Body of pancreas (tissue), 4 donors: Measurements from ENCODE around the gene EFNA1. TPM values are rescaled to one million over a fixed set of nuclear protein-coding genes. Genes with fewer than 3 reads are reported as not detected.

Experiments used
- ATAC-seq: fragments of 150-250 bp; one replicate; pipeline ENCODE4 v1.9.1; 2016
- DNase-seq, 4 donors: peaks; one replicate each; pipeline ENCODE4 v3.0.0-alpha.2; 2019
- H3K27ac ChIP-seq, 4 donors: fragments of 200-600 bp; sonication (generic); 1 replicate in 3 of 4; 2 replicates in 1 of 4; pipeline versions ENCODE4 v1.5.1 to v1.6.1; 2016 to 2019; ENCODE audit warnings: mild to moderate bottlenecking in 1 of 4, mixed read lengths in 1 of 4, moderate library complexity in 1 of 4
- H3K27me3 ChIP-seq, 2 donors: fragments of 200-600 bp; sonication (generic); one replicate each; pipeline ENCODE4 v1.6.0; 2016; ENCODE audit warnings: mild to moderate bottlenecking in 1 of 2
- H3K36me3 ChIP-seq, 2 donors: fragments of 200-600 bp; sonication (generic); replicated peaks in 1 of 2; 2 replicates each; pipeline ENCODE4 v1.5.1; 2016; ENCODE audit warnings: low read depth in 2 of 2; ENCODE audit not compliant: insufficient read depth in 1 of 2
- H3K4me1 ChIP-seq: fragments of 200-600 bp; sonication (generic); one replicate; pipeline ENCODE4 v1.6.0; 2016
- H3K4me3 ChIP-seq, 2 donors: fragments of 200-600 bp; sonication (generic); 1 replicate in 1 of 2; 2 replicates in 1 of 2; pipeline ENCODE4 v1.5.1; 2016 to 2019
- H3K9me3 ChIP-seq, 3 donors: fragments of 200-600 bp; sonication (generic); 1 replicate in 2 of 3; 2 replicates in 1 of 3; pipeline ENCODE4 v1.5.1; 2016
- CTCF ChIP-seq, 7 experiments: fragments of 450-650 bp in 4 of 7; fragments of 200-600 bp in 3 of 7; sonication (generic) in 3 of 7; IDR thresholded peaks; one replicate each; pipeline ENCODE4 v1.5.1; 2016 to 2019; ENCODE audit warnings: antibody characterized with exemption in 7 of 7
- POLR2A ChIP-seq, 3 donors: fragments of 450-650 bp; IDR thresholded peaks; one replicate each; pipeline ENCODE4 v1.6.1; 2016; ENCODE audit warnings: antibody characterized with exemption in 3 of 3, mild to moderate bottlenecking in 2 of 3
- WGBS, 2 donors: methylation state at CpG; one replicate each; pipeline ENCODE4 v1.1.5; 2017; 5-methylcytosine and 5-hydroxymethylcytosine counted together
- intact Hi-C: fragments of 100-400 bp; cut with DNase I; formaldehyde crosslinking; loops from one replicate; pipeline ENCODE4 v1.15.1; 2023
- total RNA-seq, 2 donors: library from RNA; depleted of rRNA; stranded (reverse); fragments of >200 nt; gene quantifications; one replicate each; pipeline ENCODE4 v1.1.0, GENCODE V29; 2016

Gene EFNA1
- total RNA-seq, 2 donors from 2014 or later = 10.5 to 20.2 TPM

- Histone ChIP-seq H3K27me3 (peaks cover 4 to 44% of the 10 kb centered on the region in 2 donors), H3K4me3 (no peak overlapping the region), H3K4me1 (peaks cover 57% of the 10 kb centered on the region), H3K36me3 (no peaks in the 10 kb centered on the region), H3K27ac (no peak overlapping the region), H3K9me3 (no peaks in the 10 kb centered on the region)
- TF ChIP-seq CTCF (IDR thresholded peaks at IDR 0.05) = peak in 2 of 7 experiments; percentile 5 to 18
- TF ChIP-seq POLR2A (IDR thresholded peaks at IDR 0.05) = no peak
- ATAC-seq (peak; percentile 0), DNase-seq (peak; percentile 54 to 62 (median 56))
- intact Hi-C loops = no loop called here
- 23 to 24% methylated on average over 14 to 21 of the region's 21 CpGs for WGBS, 2 donors
These were observed 43.6 kb upstream of the EFNA1 start for GRCh38 chr1:155083865-155084721.

GRCh38 chr1:155084722-155085503 is 42.8 kb upstream of the EFNA1 start:
- peak overlapping the region; percentile 37 to 87 (median 83) for H3K27ac ChIP-seq
- H3K4me1 ChIP-seq = peaks cover 49% of the 10 kb centered on the region
- intact Hi-C loops = no loop called here
- WGBS, 2 donors = 0% methylated on average over 16 to 67 of the region's 67 CpGs
- ATAC-seq (peak; percentile 85), DNase-seq (peak; percentile 93 to 97 (median 94))
- no peaks in the 10 kb centered on the region for H3K9me3 ChIP-seq
- peak overlapping the region; percentile 46 to 56 for H3K4me3 ChIP-seq
- H3K27me3 ChIP-seq = peaks cover 4 to 38% of the 10 kb centered on the region in 2 donors
- no peaks in the 10 kb centered on the region for H3K36me3 ChIP-seq
- TF ChIP-seq POLR2A (IDR thresholded peaks at IDR 0.05) (peak; percentile 26 to 63 (median 61)), CTCF (IDR thresholded peaks at IDR 0.05) (peak; percentile 86 to 99 (median 98))

- DNase-seq (peak; percentile 72 to 83 (median 78)), ATAC-seq (peak; percentile 39)
- H3K4me3 ChIP-seq = peak overlapping the region; percentile 46 to 56
- intact Hi-C loops = no loop called here
- peak overlapping the region; percentile 37 to 87 (median 83) for H3K27ac ChIP-seq
- H3K36me3 ChIP-seq = no peaks in the 10 kb centered on the region
- H3K4me1 ChIP-seq = peaks cover 42% of the 10 kb centered on the region
- no peaks in the 10 kb centered on the region for H3K9me3 ChIP-seq
- 0 to 1% methylated on average over 13 to 31 of the region's 32 CpGs for WGBS, 2 donors
- TF ChIP-seq POLR2A (IDR thresholded peaks at IDR 0.05) (no peak), CTCF (IDR thresholded peaks at IDR 0.05) (no peak)
- peaks cover 3 to 31% of the 10 kb centered on the region in 2 donors for H3K27me3 ChIP-seq
These were observed 42.1 kb upstream of the EFNA1 start for GRCh38 chr1:155085504-155086127.

GRCh38 chr1:155086128-155086741 is 41.4 kb upstream of the EFNA1 start:
- no peaks in the 10 kb centered on the region for H3K36me3 ChIP-seq
- peak overlapping the region in 1 of 4 donors; percentile 86 for H3K27ac ChIP-seq
- H3K4me1 ChIP-seq = peaks cover 37% of the 10 kb centered on the region
- peak; percentile 76 to 100 (median 93) for TF ChIP-seq CTCF (IDR thresholded peaks at IDR 0.05)
- no peak for TF ChIP-seq POLR2A (IDR thresholded peaks at IDR 0.05)
- peak overlapping the region in 1 of 2 donors; percentile 46 for H3K4me3 ChIP-seq
- no peak for ATAC-seq
- H3K9me3 ChIP-seq = no peaks in the 10 kb centered on the region
- WGBS, 2 donors = 15 to 17% methylated on average over 12 to 23 of the region's 24 CpGs
- peaks cover 0 to 24% of the 10 kb centered on the region in 2 donors for H3K27me3 ChIP-seq
- intact Hi-C loops = no loop called here
- DNase-seq = peak; percentile 65 to 77 (median 73)
